ENCODE results near the gene CYP2S1.

DNA sequence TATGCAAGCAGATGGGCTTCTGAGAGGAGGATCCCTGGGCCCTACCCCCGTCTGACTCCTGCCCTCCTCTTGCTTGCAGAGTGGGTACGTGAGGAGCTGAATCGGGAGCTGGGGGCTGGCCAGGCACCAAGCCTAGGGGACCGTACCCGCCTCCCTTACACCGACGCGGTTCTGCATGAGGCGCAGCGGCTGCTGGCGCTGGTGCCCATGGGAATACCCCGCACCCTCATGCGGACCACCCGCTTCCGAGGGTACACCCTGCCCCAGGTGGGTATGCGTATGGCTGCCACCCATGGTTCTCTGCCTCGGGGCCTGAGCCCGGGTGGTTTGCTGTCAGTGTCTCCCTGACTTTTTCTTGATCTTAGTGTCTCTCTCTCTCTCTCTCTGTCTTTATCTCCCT, 10.4 kb downstream of the CYP2S1 start:
- TF ChIP-seq, protein P1, sequence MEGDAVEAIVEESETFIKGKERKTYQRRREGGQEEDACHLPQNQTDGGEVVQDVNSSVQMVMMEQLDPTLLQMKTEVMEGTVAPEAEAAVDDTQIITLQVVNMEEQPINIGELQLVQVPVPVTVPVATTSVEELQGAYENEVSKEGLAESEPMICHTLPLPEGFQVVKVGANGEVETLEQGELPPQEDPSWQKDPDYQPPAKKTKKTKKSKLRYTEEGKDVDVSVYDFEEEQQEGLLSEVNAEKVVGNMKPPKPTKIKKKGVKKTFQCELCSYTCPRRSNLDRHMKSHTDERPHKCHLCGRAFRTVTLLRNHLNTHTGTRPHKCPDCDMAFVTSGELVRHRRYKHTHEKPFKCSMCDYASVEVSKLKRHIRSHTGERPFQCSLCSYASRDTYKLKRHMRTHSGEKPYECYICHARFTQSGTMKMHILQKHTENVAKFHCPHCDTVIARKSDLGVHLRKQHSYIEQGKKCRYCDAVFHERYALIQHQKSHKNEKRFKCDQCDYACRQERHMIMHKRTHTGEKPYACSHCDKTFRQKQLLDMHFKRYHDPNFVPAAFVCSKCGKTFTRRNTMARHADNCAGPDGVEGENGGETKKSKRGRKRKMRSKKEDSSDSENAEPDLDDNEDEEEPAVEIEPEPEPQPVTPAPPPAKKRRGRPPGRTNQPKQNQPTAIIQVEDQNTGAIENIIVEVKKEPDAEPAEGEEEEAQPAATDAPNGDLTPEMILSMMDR (conservative IDR thresholded peaks at IDR 0.05; ENCODE audit: low read length): no peak
- no peak for TF ChIP-seq EZH2phosphoT487 (IDR thresholded peaks at IDR 0.05; ENCODE audit: borderline replicate concordance, low read depth, low read length)

All from OCI-LY7 (cell line).